GM23248 (cell line): ENCODE data around the gene FITM1. TPM values are rescaled to one million over a fixed set of nuclear protein-coding genes. Genes with fewer than 3 reads are reported as not detected.
A peak's percentile ranks its signal among the peaks of the same experiment; 100 is the strongest.

Source experiments
- DNase-seq: peaks from one replicate; pipeline ENCODE4 v3.0.0-alpha.2; 2015
- H2AFZ ChIP-seq: fragments of 200-600 bp; sonication (generic); 2 replicates; pipeline ENCODE4 v1.6.1; 2016; ENCODE audit warnings: antibody characterized with exemption
- H3F3A ChIP-seq: fragments of 200-600 bp; sonication (generic); 2 replicates; pipeline ENCODE4 v1.6.1; 2016; ENCODE audit warnings: mild to moderate bottlenecking, antibody characterized with exemption, mixed run types; ENCODE audit not compliant: insufficient read depth
- H3K27ac ChIP-seq: fragments of 200-600 bp; sonication (generic); 2 replicates; pipeline ENCODE4 v1.5.1; 2016; ENCODE audit warnings: mild to moderate bottlenecking
- H3K27me3 ChIP-seq: fragments of 200-600 bp; sonication (generic); replicated peaks from 2 replicates; pipeline ENCODE4 v1.6.1; 2016; ENCODE audit warnings: mild to moderate bottlenecking; ENCODE audit not compliant: insufficient read depth
- H3K36me3 ChIP-seq: fragments of 200-600 bp; sonication (generic); 2 replicates; pipeline ENCODE4 v1.6.1; 2016; ENCODE audit warnings: low read depth, mild to moderate bottlenecking
- H3K4me1 ChIP-seq: fragments of 200-600 bp; sonication (generic); 2 replicates; pipeline ENCODE4 v1.6.1; 2016; ENCODE audit warnings: mild to moderate bottlenecking; ENCODE audit not compliant: insufficient read depth
- H3K4me2 ChIP-seq: fragments of 200-600 bp; sonication (generic); one replicate; pipeline ENCODE4 v1.6.1; 2016; ENCODE audit warnings: mild to moderate bottlenecking; ENCODE audit not compliant: unreplicated experiment
- H3K4me3 ChIP-seq: fragments of 200-600 bp; sonication (generic); 2 replicates; pipeline ENCODE4 v1.5.1; 2016; ENCODE audit warnings: mild to moderate bottlenecking
- H3K79me2 ChIP-seq: fragments of 200-600 bp; sonication (generic); 2 replicates; pipeline ENCODE4 v1.6.1; 2016; ENCODE audit warnings: mild to moderate bottlenecking; ENCODE audit not compliant: insufficient read depth
- H3K9ac ChIP-seq: fragments of 200-600 bp; sonication (generic); 2 replicates; pipeline ENCODE4 v1.6.1; 2016; ENCODE audit warnings: mild to moderate bottlenecking
- H3K9me2 ChIP-seq: fragments of 200-600 bp; sonication (generic); 2 replicates; pipeline ENCODE4 v1.6.1; 2016; ENCODE audit warnings: mixed run types, mild to moderate bottlenecking, moderate library complexity; ENCODE audit not compliant: insufficient read depth
- H3K9me3 ChIP-seq: fragments of 200-600 bp; sonication (generic); one replicate; pipeline ENCODE4 v1.6.1; 2017; ENCODE audit warnings: low read depth
- H4K20me1 ChIP-seq: fragments of 200-600 bp; sonication (generic); 2 replicates; pipeline ENCODE4 v1.6.0; 2016; ENCODE audit not compliant: insufficient read depth
- EZH2 ChIP-seq: fragments of 200-600 bp; sonication (generic); IDR thresholded peaks from 2 replicates; pipeline ENCODE4 v1.6.1; 2018; ENCODE audit warnings: antibody characterized with exemption, mild to moderate bottlenecking; ENCODE audit not compliant: insufficient read depth, poor library complexity, severe bottlenecking
- EZH2phosphoT487 ChIP-seq: fragments of 200-600 bp; sonication (generic); IDR thresholded peaks from 2 replicates; pipeline ENCODE4 v1.6.1; 2018; ENCODE audit warnings: antibody characterized with exemption, moderate library complexity, mild to moderate bottlenecking, low read depth; ENCODE audit not compliant: insufficient read depth
- WGBS, 2 experiments: methylation state at CpG; one replicate each; pipeline ENCODE4 v1.1.6; 2015 to 2017; ENCODE audit warnings: low lambda C conversion rate in 2 of 2, low coverage in 1 of 2; ENCODE audit errors: missing lambda C conversion rate in 2 of 2; 5-methylcytosine and 5-hydroxymethylcytosine counted together
- in situ Hi-C: fragments of 300-500 bp; cut with MboI; formaldehyde crosslinking; loops from 2 replicates; pipeline ENCODE4 v1.15.0; 2020
- polyA plus RNA-seq: library from polyadenylated mRNA; unstranded; fragments of >200 nt; fragmentation: Nextera tagmentation; extraction: Ambion mirVana; gene quantifications from 2 replicates; pipeline ENCODE4 v1.2.1, GENCODE V29; 2016
- total RNA-seq: library from RNA; depleted of rRNA; stranded (reverse); fragments of >200 nt; shearing (Covaris generic); gene quantifications from 2 replicates; pipeline ENCODE4 v1.2.3, GENCODE V29; 2014

FITM1 gene
- total and polyA plus RNA-seq, 2 experiments from 2014 or later, result not detected

DNA sequence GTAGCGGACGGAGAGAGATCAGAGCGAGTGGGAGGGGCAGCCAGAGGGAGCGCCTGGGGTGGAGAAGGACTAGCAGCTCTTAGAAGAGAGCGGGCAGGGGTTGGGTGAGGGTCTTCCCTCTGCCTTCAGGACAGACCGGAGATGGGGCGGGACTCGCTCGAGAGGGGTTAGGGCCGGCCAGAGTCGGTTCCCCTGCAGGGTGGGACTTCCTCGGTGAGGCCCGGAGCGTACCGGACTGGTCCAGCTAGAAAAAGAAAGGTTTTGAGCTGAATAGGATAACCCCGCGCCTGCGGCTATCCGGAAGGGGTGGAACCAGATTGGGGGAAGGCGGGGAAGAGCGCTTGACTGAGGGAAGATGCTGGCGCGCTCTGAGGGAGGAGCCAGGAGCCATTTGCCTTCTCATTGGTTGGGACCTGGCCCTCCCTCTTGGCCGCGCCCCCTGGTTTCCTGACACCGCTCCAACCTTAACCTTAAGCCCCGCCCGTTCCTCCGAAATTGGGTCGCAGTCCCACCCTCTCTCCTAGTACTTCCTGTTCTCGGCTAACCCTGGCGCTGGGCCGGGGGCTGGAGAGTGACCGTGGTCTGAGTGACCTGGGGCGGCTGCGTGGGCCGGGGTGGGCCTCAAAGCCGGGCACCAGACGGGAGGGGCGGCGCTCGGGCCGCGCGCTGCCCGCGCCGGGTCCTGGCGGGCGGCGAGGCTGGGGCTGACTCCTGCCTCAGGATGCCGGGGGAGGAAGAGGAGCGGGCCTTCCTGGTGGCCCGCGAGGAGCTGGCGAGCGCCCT, 16.7 kb downstream of the FITM1 start, which contains the start of gene RNF31:
RNF31 (plus strand) TSS at position 521 of the 783 bp plus-strand sequence; CDS start at position 722, 201 bp downstream.
- peak; percentile 99 for DNase-seq
- Histone ChIP-seq H3K27me3 (no peaks in the 10 kb centered on the region), H3K9me3 (no peaks in the 10 kb centered on the region), H3K36me3 (peaks cover 8% of the 10 kb centered on the region; the same call in 1 of the 2 replicates), H4K20me1 (no peaks in the 10 kb centered on the region), H3K4me3 (peak within 1 kb of the TSS; percentile 84), H3K27ac (peak within 1 kb of the TSS; percentile 79), H3F3A (peaks cover 37% of the 10 kb centered on the region), H2AFZ (peak within 1 kb of the TSS; percentile 66), H3K4me2 (peak within 1 kb of the TSS; percentile 85), H3K4me1 (peaks cover 32% of the 10 kb centered on the region), H3K9me2 (no peaks in the 10 kb centered on the region), H3K79me2 (peaks cover 55% of the 10 kb centered on the region), H3K9ac (peak within 1 kb of the TSS; percentile 80)
- 0 to 2% methylated on average over 34 to 39 of the region's 57 CpGs for WGBS, 2 experiments
- in situ Hi-C loops, result no loop called here
- no peak for TF ChIP-seq EZH2phosphoT487
- TF ChIP-seq EZH2, result no peak

- Histone ChIP-seq H3K27me3 (no peaks in the 10 kb centered on the region), H3K9ac (peak overlapping the region; percentile 80), H3F3A (peaks cover 31% of the 10 kb centered on the region), H2AFZ (peak overlapping the region; percentile 66), H3K36me3 (peaks cover 14% of the 10 kb centered on the region), H3K4me2 (peak overlapping the region; percentile 85), H4K20me1 (no peaks in the 10 kb centered on the region), H3K9me2 (no peaks in the 10 kb centered on the region), H3K79me2 (peaks cover 55% of the 10 kb centered on the region), H3K4me3 (peak overlapping the region; percentile 84), H3K9me3 (no peaks in the 10 kb centered on the region), H3K27ac (peak overlapping the region; percentile 10), H3K4me1 (peaks cover 31% of the 10 kb centered on the region)
- in situ Hi-C loops, result no loop called here
- 5 to 6% methylated on average over 29 of the region's 29 CpGs for WGBS, 2 experiments
- peak; percentile 36 for DNase-seq
- TF ChIP-seq EZH2 (no peak), EZH2phosphoT487 (no peak)
These were observed 17.4 kb downstream of the FITM1 start for GRCh38 chr14:24147761-24148428.

DNA sequence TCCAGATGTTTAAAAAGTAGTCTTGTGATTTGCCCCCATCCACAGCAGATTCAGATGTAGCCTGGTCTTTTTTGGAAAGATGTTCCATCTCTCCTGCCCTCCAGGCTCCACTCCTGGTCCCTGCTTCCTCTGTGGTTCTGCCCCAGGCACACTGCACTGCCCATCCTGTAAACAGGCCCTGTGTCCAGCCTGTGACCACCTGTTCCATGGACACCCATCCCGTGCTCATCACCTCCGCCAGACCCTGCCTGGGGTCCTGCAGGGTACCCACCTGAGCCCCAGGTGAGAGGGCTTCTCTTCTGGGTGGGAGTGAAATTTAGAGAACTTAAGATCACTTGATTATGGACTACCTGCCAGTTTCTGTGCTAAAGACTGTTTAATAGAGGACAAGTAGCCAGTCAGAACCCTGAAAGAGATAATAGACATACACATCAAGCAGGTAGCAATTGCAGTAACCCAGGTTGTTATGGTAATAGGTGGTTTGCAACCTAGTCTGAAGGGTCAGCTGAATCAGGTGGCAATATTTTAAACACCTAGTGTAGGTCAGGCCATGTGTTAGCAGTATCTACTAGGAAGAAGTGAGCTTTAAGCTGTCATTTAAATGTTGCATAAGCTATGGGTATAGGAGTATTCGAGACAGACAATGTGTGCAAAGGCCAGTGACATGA, 19.0 kb downstream of the FITM1 start:
- 94 to 100% methylated on average over 3 of the region's 3 CpGs for WGBS, 2 experiments
- Histone ChIP-seq H3K4me3 (no peak overlapping the region), H3K79me2 (peaks cover 48% of the 10 kb centered on the region), H2AFZ (no peak overlapping the region), H4K20me1 (no peaks in the 10 kb centered on the region), H3K27ac (no peak overlapping the region), H3K9me3 (no peaks in the 10 kb centered on the region), H3F3A (peaks cover 17% of the 10 kb centered on the region), H3K36me3 (peaks cover 19% of the 10 kb centered on the region), H3K4me1 (peaks cover 18% of the 10 kb centered on the region), H3K9me2 (no peaks in the 10 kb centered on the region), H3K9ac (0 out of 2 replicates have a peak overlapping the region, but pooled peaks have one; percentile 80), H3K27me3 (no peaks in the 10 kb centered on the region), H3K4me2 (no peak overlapping the region)
- TF ChIP-seq EZH2 (no peak), EZH2phosphoT487 (no peak)
- no peak for DNase-seq
- in situ Hi-C loops, result no loop called here

- Histone ChIP-seq H3K4me1 (peaks cover 16% of the 10 kb centered on the region), H3K79me2 (peaks cover 42% of the 10 kb centered on the region), H3K9ac (no peak overlapping the region), H3F3A (peaks cover 12% of the 10 kb centered on the region), H3K4me2 (no peak overlapping the region), H3K27ac (no peak overlapping the region), H3K27me3 (no peaks in the 10 kb centered on the region), H3K9me2 (no peaks in the 10 kb centered on the region), H2AFZ (no peak overlapping the region), H4K20me1 (no peaks in the 10 kb centered on the region), H3K9me3 (no peaks in the 10 kb centered on the region), H3K36me3 (peaks cover 25% of the 10 kb centered on the region), H3K4me3 (no peak overlapping the region)
- no peak for TF ChIP-seq EZH2phosphoT487
- TF ChIP-seq EZH2, result no peak
- 97 to 98% methylated on average over 9 of the region's 9 CpGs for WGBS, 2 experiments
- in situ Hi-C loops, result no loop called here
- no peak for DNase-seq
These were observed 19.6 kb downstream of the FITM1 start for GRCh38 chr14:24150061-24150460.
